Body of pancreas (tissue), 4 donors: ENCODE data around the gene PROS1.
"Not testable (repeated sequence)": the region's sequence is repeated elsewhere in the genome, so short reads cannot be mapped to it uniquely, and the experiment has no call there.

Source experiments
- POLR2A ChIP-seq, 3 donors: fragments of 450-650 bp; IDR thresholded peaks; one replicate each; pipeline ENCODE4 v1.6.1; 2016; ENCODE audit warnings: antibody characterized with exemption in 3 of 3, mild to moderate bottlenecking in 2 of 3
- TF ChIP-seq, protein P1 (sequence below), 7 experiments: fragments of 450-650 bp in 4 of 7; fragments of 200-600 bp in 3 of 7; sonication (generic) in 3 of 7; IDR thresholded peaks; one replicate each; pipeline ENCODE4 v1.5.1; 2016 to 2019; ENCODE audit warnings: antibody characterized with exemption in 7 of 7

DNA sequence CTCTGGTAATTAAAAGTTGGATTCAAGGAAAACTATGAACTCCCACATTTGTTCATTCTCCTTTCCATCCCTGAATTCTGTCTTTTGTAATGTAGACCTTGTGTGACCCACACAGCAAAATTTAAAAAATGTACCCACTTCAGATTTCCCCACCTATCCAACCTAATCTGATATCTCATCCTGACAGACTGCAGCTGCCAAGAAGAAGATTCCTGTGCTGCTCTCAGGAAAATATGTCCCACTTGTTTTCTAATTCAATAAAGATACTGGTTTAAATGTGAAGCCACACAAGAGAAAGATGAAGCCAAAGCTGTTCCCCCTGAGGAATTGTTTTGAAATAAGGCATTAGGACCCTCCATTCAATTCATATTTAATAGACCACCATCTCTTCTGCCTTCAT is 100.3 kb downstream of the PROS1 start:
- TF ChIP-seq, protein P1, sequence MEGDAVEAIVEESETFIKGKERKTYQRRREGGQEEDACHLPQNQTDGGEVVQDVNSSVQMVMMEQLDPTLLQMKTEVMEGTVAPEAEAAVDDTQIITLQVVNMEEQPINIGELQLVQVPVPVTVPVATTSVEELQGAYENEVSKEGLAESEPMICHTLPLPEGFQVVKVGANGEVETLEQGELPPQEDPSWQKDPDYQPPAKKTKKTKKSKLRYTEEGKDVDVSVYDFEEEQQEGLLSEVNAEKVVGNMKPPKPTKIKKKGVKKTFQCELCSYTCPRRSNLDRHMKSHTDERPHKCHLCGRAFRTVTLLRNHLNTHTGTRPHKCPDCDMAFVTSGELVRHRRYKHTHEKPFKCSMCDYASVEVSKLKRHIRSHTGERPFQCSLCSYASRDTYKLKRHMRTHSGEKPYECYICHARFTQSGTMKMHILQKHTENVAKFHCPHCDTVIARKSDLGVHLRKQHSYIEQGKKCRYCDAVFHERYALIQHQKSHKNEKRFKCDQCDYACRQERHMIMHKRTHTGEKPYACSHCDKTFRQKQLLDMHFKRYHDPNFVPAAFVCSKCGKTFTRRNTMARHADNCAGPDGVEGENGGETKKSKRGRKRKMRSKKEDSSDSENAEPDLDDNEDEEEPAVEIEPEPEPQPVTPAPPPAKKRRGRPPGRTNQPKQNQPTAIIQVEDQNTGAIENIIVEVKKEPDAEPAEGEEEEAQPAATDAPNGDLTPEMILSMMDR (IDR thresholded peaks at IDR 0.05) = not testable (repeated sequence)
- not testable (repeated sequence) for TF ChIP-seq POLR2A (IDR thresholded peaks at IDR 0.05)
